Measurements from ENCODE around the gene IFI44L.

- TF ChIP-seq CTCF (IDR thresholded peaks at IDR 0.05) (no peak), POLR2A (IDR thresholded peaks at IDR 0.05) (no peak), EP300 (IDR thresholded peaks at IDR 0.05) (no peak)
Observed at GRCh38 chr1:78676993-78677392, 56.7 kb downstream of the IFI44L start.

Measured in suprapubic skin (tissue), 3 donors.